Measurements from ENCODE around the gene ESD.

The ESD gene

DNA sequence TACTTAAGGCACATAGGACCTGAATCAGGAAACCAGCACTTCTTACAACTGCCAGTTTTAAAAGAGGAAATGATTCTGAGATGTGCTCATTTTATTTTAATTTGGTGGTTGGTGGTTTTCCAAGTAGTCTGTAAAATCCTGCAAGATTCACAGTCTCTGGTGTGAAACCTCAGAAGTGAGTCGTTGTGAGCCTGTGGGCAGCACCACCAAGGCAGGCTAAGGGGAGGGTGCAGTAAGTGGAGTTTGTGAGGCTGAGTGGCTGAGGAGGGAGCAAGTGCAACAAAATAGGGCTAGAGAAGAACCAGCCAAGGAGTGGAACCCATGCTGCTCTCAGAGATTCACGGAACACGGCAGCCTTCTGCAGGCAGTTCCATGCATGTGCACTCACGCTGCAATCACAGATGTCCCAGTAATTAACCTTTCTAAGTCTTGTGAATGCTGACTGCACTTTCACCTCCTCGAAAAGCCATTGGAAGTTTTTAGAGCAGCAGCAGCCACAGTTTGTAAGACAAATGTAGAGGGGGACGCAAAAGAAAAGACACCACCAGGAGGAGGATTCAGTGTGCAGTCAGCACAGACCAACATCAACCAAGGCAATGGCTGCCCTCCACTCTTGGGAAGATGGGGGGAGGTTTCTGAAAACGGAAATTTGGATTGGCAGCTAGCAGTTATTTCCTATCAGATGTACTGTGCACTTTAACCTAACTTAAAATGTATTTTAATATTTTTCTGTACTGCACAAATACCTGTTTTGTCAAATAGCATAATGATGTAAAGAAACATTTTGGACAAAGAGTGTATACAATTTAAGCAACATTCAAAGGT, 44.9 kb downstream of the ESD start:
- TF ChIP-seq, protein P1, sequence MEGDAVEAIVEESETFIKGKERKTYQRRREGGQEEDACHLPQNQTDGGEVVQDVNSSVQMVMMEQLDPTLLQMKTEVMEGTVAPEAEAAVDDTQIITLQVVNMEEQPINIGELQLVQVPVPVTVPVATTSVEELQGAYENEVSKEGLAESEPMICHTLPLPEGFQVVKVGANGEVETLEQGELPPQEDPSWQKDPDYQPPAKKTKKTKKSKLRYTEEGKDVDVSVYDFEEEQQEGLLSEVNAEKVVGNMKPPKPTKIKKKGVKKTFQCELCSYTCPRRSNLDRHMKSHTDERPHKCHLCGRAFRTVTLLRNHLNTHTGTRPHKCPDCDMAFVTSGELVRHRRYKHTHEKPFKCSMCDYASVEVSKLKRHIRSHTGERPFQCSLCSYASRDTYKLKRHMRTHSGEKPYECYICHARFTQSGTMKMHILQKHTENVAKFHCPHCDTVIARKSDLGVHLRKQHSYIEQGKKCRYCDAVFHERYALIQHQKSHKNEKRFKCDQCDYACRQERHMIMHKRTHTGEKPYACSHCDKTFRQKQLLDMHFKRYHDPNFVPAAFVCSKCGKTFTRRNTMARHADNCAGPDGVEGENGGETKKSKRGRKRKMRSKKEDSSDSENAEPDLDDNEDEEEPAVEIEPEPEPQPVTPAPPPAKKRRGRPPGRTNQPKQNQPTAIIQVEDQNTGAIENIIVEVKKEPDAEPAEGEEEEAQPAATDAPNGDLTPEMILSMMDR (IDR thresholded peaks at IDR 0.05; ENCODE audit: insufficient read depth, missing control alignments) = no peak
- DNase-seq (ENCODE audit: insufficient read length, low spot score) = no peak
- no peak for FAIRE-seq

DNA sequence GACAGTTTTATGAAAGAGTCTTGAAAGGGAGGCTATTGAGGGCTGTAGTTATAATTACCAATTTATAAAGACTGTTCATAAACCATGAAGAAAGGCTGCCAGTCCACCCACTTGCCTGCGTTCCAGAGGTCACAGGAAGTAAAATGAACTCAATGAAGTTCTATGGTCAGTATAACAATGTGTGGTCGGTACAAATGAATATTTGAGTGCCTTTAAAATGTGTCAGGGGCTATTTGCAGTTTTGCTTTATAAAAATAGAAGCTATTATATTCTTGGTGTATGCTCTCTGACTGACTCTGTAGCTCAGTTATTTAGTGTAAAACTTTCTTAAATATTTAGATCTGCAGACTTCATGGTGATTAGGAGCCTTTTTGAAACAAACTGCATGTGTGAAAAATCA, 47.0 kb downstream of the ESD start:
- TF ChIP-seq, protein P1 (IDR thresholded peaks at IDR 0.05; ENCODE audit: insufficient read depth, missing control alignments) = no peak
- no peak for DNase-seq (ENCODE audit: insufficient read length, low spot score)
- no peak for FAIRE-seq

GRCh38 chr13:46748300-46748699, 48.7 kb downstream of the ESD start:
- TF ChIP-seq, protein P1 (IDR thresholded peaks at IDR 0.05; ENCODE audit: insufficient read depth, missing control alignments) = no peak
- FAIRE-seq (no peak), DNase-seq (ENCODE audit: insufficient read length, low spot score) (no peak)

DNA sequence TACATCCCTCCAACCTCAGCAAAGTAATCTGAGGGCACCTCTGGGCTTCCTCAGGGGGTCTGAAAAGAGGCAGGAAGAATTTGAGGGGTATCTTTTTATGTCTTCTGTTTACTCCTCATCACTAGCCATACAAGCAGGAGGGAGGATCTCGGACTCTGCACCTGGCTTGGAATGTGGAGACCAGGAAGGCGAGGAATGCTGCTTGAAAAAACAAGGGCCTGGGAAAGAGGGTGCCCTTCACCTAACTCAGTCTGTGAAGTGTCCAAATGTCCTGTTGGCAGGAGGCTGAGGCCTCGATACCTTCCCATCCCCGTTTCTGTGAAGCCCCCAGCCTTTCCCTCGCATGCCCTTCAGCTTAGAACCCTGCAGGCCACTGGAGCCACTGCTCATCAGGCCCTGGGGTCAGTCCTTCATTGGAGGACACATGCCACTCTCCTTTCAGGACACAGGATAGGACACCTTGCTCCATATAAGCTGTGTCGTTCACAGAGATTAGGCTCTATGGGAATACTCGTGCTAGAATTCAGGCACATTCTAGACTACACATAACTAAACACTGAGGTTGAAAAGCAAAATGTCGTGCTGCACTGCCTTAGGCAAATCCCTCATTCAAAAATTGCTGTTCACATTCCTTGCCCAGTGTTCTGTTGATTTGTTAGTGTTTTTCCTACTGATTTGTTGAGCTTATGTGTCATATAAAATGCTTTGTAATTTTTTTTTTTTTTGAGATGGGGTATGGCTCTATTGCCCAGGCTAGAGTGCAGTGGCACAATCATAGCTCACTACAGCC, 49.7 kb downstream of the ESD start:
- DNase-seq (ENCODE audit: insufficient read length, low spot score) (no peak), FAIRE-seq (no peak)
- TF ChIP-seq, protein P1 (IDR thresholded peaks at IDR 0.05; ENCODE audit: insufficient read depth, missing control alignments) = no peak

- DNase-seq (ENCODE audit: insufficient read length, low spot score) (no peak), FAIRE-seq (no peak)
- TF ChIP-seq, protein P1 (IDR thresholded peaks at IDR 0.05; ENCODE audit: insufficient read depth, missing control alignments) = no peak
These were observed 51.3 kb downstream of the ESD start for GRCh38 chr13:46745706-46746105.

- TF ChIP-seq, protein P1 (IDR thresholded peaks at IDR 0.05; ENCODE audit: insufficient read depth, missing control alignments) = no peak
- FAIRE-seq (no peak), DNase-seq (ENCODE audit: insufficient read length, low spot score) (no peak)
These were observed 51.9 kb downstream of the ESD start for GRCh38 chr13:46745062-46745461.

GRCh38 chr13:46743191-46743590, 53.8 kb downstream of the ESD start:
- no peak for DNase-seq (ENCODE audit: insufficient read length, low spot score)
- FAIRE-seq = no peak
- TF ChIP-seq, protein P1 (IDR thresholded peaks at IDR 0.05; ENCODE audit: insufficient read depth, missing control alignments) = no peak

Data from D721Med (cell line).